Measurements from ENCODE around the gene DNAJC1.

GRCh38 chr10:22022257-22023032, 18.9 kb upstream of the DNAJC1 start:
- TF ChIP-seq CREB1 (IDR thresholded peaks at IDR 0.05; ENCODE audit: low read depth) (no peak), YY1 (IDR thresholded peaks at IDR 0.05; ENCODE audit: low read depth) (no peak), USF1 (IDR thresholded peaks at IDR 0.05) (no peak), TAF1 (IDR thresholded peaks at IDR 0.05; ENCODE audit: low read depth) (no peak), CEBPB (IDR thresholded peaks at IDR 0.05) (no peak), TEAD4 (IDR thresholded peaks at IDR 0.05) (no peak), REST (IDR thresholded peaks at IDR 0.05; ENCODE audit: low read depth) (no peak)
- TF ChIP-seq, protein P1, sequence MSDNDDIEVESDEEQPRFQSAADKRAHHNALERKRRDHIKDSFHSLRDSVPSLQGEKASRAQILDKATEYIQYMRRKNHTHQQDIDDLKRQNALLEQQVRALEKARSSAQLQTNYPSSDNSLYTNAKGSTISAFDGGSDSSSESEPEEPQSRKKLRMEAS (IDR thresholded peaks at IDR 0.05): no peak

Measured in Ishikawa (cell line).